Heart right ventricle (tissue), 16 donors: Measurements from ENCODE around the gene MED26. TPM values are rescaled to one million over a fixed set of nuclear protein-coding genes. Genes with fewer than 3 reads are reported as not detected.

Source experiments
- ATAC-seq, 8 donors: fragments of 200-7000 bp; cut with Tn5 transposase; one replicate each; pipeline ENCODE4 v1.9.1; 2020; ENCODE audit warnings: mild to moderate bottlenecking in 8 of 8, moderate library complexity in 8 of 8, moderate number of reproducible peaks in 1 of 8
- DNase-seq, 2 donors: peaks; one replicate each; pipeline ENCODE4 v3.0.0-alpha.2; 2020
- H3K27ac ChIP-seq, 10 donors: fragments of 200-600 bp; sonication (generic) in 2 of 10; one replicate each; pipeline versions ENCODE4 v1.5.0 to v1.8.0; 2020 to 2022; ENCODE audit warnings: mild to moderate bottlenecking in 3 of 10
- H3K27me3 ChIP-seq, 7 donors: fragments of 200-600 bp; one replicate each; pipeline ENCODE4 v1.8.0; 2021 to 2022; ENCODE audit warnings: mild to moderate bottlenecking in 2 of 7
- H3K36me3 ChIP-seq, 9 donors: fragments of 200-600 bp; sonication (generic) in 1 of 9; one replicate each; pipeline versions ENCODE4 v1.5.0 to v1.8.0; 2020 to 2022; ENCODE audit warnings: mild to moderate bottlenecking in 2 of 9
- H3K4me1 ChIP-seq, 9 donors: fragments of 200-600 bp; sonication (generic) in 1 of 9; one replicate each; pipeline versions ENCODE4 v1.5.0 to v1.8.0; 2020 to 2022; ENCODE audit warnings: mild to moderate bottlenecking in 4 of 9
- H3K4me3 ChIP-seq, 10 donors: fragments of 200-600 bp; sonication (generic) in 2 of 10; one replicate each; pipeline versions ENCODE4 v1.5.0 to v1.8.0; 2020 to 2022; ENCODE audit warnings: mild to moderate bottlenecking in 7 of 10, moderate library complexity in 2 of 10
- H3K9me3 ChIP-seq, 11 donors: fragments of 200-600 bp in 10 of 11; sonication (generic) in 2 of 11; one replicate each; pipeline versions ENCODE4 v1.5.0 to v1.8.0; 2013 to 2022; ENCODE audit warnings: mild to moderate bottlenecking in 2 of 11, control low read depth in 1 of 11, moderate library complexity in 1 of 11
- CTCF ChIP-seq, 9 donors: fragments of 200-600 bp; sonication (generic) in 2 of 9; IDR thresholded peaks; one replicate each; pipeline versions ENCODE4 v1.5.0 to v1.8.0; 2021 to 2022; ENCODE audit warnings: antibody characterized with exemption in 9 of 9, mild to moderate bottlenecking in 5 of 9, moderate library complexity in 1 of 9
- WGBS, 2 donors: extraction: QIAGEN DNeasy Blood & Tissue Kit; methylation state at CpG; one replicate each; pipeline ENCODE4 v1.1.7; 2013; ENCODE audit warnings: inconsistent platforms in 1 of 2; 5-methylcytosine and 5-hydroxymethylcytosine counted together
- intact Hi-C, 10 donors: fragments of 100-400 bp; cut with DNase I; formaldehyde crosslinking; loops; one replicate each; pipeline versions ENCODE4 v1.11.1 to v1.14.2; 2022
- polyA plus RNA-seq, 2 donors: library from polyadenylated mRNA; stranded (reverse); fragments of 200-250 nt; gene quantifications; one replicate each; pipeline ENCODE4 v1.2.3, GENCODE V29; 2013
- total RNA-seq, 10 donors: library from RNA; stranded (reverse); fragmentation: NEBNext Ultra II Directional in 3 of 10; extraction: Animal tissue kit (Norgen Biotek cat#: 25700) in 3 of 10; gene quantifications; one replicate each; pipeline versions ENCODE4 v1.2.1 to v1.2.4, GENCODE V29; 2021 to 2023
- donor health status: Arrhythmogenic right ventricular cardiomyopathy.
- donor health status: ischemic (EF 13 %, LVEDD 7.1; RV severe dilation, severe dysfunction).
- donor health status: healthy with polysubstance abuse.
- donor health status: DM: no; HTN: yes; CAD: no.
- donor health status: DM: no; HTN: no; CAD: no.
- donor health status: ischemic (EF 25% LVEDD 6.9; RV normal size, moderate dysfunction).
- donor health status: ischemic (EF 25% LVEDD 5.7; RV mildly dilated, moderate dysfunction).
- donor health status: healthy.
- donor health status: DM: yes; HTN: yes; CAD: no.
- donor health status: Ischemic cardiomyopathy.
- donor health status: ischemic (EF 35%, LVEDD 5.7; RV mildly dilated, moderate dysfunction).
- donor health status: nonischemic (EF 11% LVEDD 7.7; RV severe dilation, severe dysfunction).
- donor health status: DM: yes; HTN: yes; CAD: no.
- donor health status: PGD.
- donor health status: ischemic (EF 29% LVEDD 5.4; RV normal size, mild dysfunction).
- donor health status: nonischemic (EF 23%, LVEDD 6.1; RV moderate dilation, normal function).

The MED26 gene
- total and polyA plus RNA-seq, 12 donors = 3.3 to 6.9 (median 4.6) TPM

DNA sequence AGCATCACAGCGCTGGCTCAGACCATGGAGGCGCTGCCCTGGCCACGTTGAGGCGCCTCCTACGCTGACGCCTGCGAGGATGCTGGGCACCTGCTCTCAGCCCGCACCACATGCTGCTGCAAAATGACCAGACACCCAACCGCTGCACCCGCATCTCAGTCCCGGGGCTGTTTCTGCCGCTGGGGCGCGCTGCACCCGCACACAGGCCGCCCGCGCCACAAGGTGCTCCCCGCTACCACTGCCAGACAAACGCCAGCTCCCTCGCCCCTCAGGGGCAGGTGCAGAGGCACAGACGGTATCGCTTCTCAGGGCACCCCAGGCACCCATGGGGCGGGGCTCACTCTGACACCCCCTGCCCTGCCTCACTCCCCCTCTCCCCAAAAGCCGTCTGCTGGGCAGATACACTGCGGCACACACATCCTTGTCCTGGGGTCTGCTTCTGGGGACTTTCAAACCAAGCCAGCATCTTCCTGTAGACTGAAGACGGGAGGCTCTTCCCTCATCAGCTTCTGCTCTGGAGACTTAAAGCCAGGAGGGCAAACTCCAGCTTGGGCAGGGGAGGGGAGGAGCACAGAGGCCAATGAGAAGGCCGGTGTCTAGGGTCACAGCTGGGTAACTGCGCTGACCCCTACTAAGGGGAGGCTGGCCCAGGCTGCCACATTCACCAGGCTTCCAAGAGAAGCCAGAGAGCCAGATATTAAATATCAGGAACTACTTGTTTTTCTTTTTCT, 102.1 kb downstream of the MED26 start:
- no peak for DNase-seq
- H3K4me3 ChIP-seq = no peak overlapping the region
- no peaks in the 10 kb centered on the region for H3K4me1 ChIP-seq
- no peak for ATAC-seq
- no peaks in the 10 kb centered on the region for H3K27me3 ChIP-seq
- peaks cover 8 to 100% (median 96%) of the 10 kb centered on the region in 9 donors for H3K36me3 ChIP-seq
- 96 to 97% methylated on average over 29 of the region's 29 CpGs for WGBS, 2 donors
- intact Hi-C loops = no loop called here
- H3K27ac ChIP-seq = no peak overlapping the region
- no peak for TF ChIP-seq CTCF (IDR thresholded peaks at IDR 0.05)
- no peaks in the 10 kb centered on the region for H3K9me3 ChIP-seq

- H3K4me3 ChIP-seq = no peak overlapping the region
- no peaks in the 10 kb centered on the region for H3K4me1 ChIP-seq
- peaks cover under 1 to 100% (median 96%) of the 10 kb centered on the region in 9 donors for H3K36me3 ChIP-seq
- no peaks in the 10 kb centered on the region for H3K27me3 ChIP-seq
- intact Hi-C loops = no loop called here
- WGBS, 2 donors = 97% methylated on average over 54 of the region's 54 CpGs
- TF ChIP-seq CTCF (IDR thresholded peaks at IDR 0.05) = no peak
- no peak overlapping the region for H3K27ac ChIP-seq
- no peak for DNase-seq
- ATAC-seq = no peak
- no peaks in the 10 kb centered on the region for H3K9me3 ChIP-seq
Observed at GRCh38 chr19:16524991-16525734, 102.8 kb downstream of the MED26 start.

Other genes with a start within 250 kb of the MED26 start
- gene EPS15L1, start 156.2 kb downstream of the MED26 start, total RNA-seq = 10 to 100 TPM; 46.9 to 70.1 (median 57.4) TPM
- gene EPS15L1, start 156.2 kb downstream of the MED26 start, polyA plus RNA-seq = 10 to 100 TPM; 41.3 to 79.7 TPM
- under 1 TPM in 1 of 10 donors, not detected in 9; 0.22 TPM for gene CALR3, start 132.0 kb downstream of the MED26 start, total RNA-seq
- not detected for gene CALR3, start 132.0 kb downstream of the MED26 start, polyA plus RNA-seq
- gene C19orf44, start 131.8 kb downstream of the MED26 start, total RNA-seq = 1 to 10 TPM; 1.6 to 3.5 (median 2.9) TPM
- 1 to 10 TPM; 3.0 to 4.1 TPM for gene C19orf44, start 131.8 kb downstream of the MED26 start, polyA plus RNA-seq
- gene CHERP, start 85.8 kb downstream of the MED26 start, total RNA-seq = 10 to 100 TPM; 20.0 to 26.6 (median 22.6) TPM
- gene CHERP, start 85.8 kb downstream of the MED26 start, polyA plus RNA-seq = 10 to 100 TPM; 11.3 to 16.4 TPM
- gene SLC35E1, start 55.8 kb downstream of the MED26 start, total RNA-seq = 10 to 100 TPM; 20.8 to 29.0 (median 23.6) TPM
- gene SLC35E1, start 55.8 kb downstream of the MED26 start, polyA plus RNA-seq = 10 to 100 TPM; 22.9 to 25.6 TPM
- gene SMIM7, start 31.9 kb upstream of the MED26 start, total RNA-seq = 10 to 100 TPM; 32.0 to 43.2 (median 37.4) TPM
- 10 to 100 TPM; 41.8 to 68.1 TPM for gene SMIM7, start 31.9 kb upstream of the MED26 start, polyA plus RNA-seq
- gene TMEM38A, start 32.9 kb upstream of the MED26 start, total RNA-seq = 10 to 100 TPM; 17.2 to 41.4 (median 30.0) TPM
- 10 to 100 TPM; 18.5 to 29.6 TPM for gene TMEM38A, start 32.9 kb upstream of the MED26 start, polyA plus RNA-seq
- gene NWD1, start 91.6 kb upstream of the MED26 start, total RNA-seq = under 1 TPM in 6 of 10 donors, not detected in 4; 0.03 to 0.16 (median 0.05) TPM
- gene NWD1, start 91.6 kb upstream of the MED26 start, polyA plus RNA-seq = under 1 TPM; under 0.01 to 0.01 TPM
- 10 to 100 TPM; 22.9 to 30.6 (median 24.8) TPM for gene SIN3B, start 201.2 kb upstream of the MED26 start, total RNA-seq
- 10 to 100 TPM; 13.9 to 37.7 TPM for gene SIN3B, start 201.2 kb upstream of the MED26 start, polyA plus RNA-seq